KOPT-K1 (cell line): ENCODE results near the gene FGD5.

ENCODE experiments used
- H3K27ac ChIP-seq: fragments of 200-600 bp; sonication (generic); 2 replicates; pipeline ENCODE4 v1.5.1; 2016; ENCODE audit warnings: antibody characterized with exemption, mild to moderate bottlenecking, low read depth, low read length; ENCODE audit not compliant: poor library complexity, severe bottlenecking
- H3K36me3 ChIP-seq: fragments of 200-600 bp; sonication (generic); 2 replicates; pipeline ENCODE4 v1.5.1; 2017; ENCODE audit warnings: antibody characterized with exemption, mild to moderate bottlenecking, low read length, moderate library complexity; ENCODE audit not compliant: insufficient read depth
- H3K9me3 ChIP-seq: fragments of 200-600 bp; sonication (generic); 2 replicates; pipeline ENCODE4 v1.5.1; 2017; ENCODE audit warnings: antibody characterized with exemption, low read length, mild to moderate bottlenecking; ENCODE audit not compliant: insufficient read depth, poor library complexity, severe bottlenecking

FGD5 gene

GRCh38 chr3:14818804-14819500 lies at the start of gene FGD5:
FGD5 (plus strand) TSS chr3:14818962; CDS start chr3:14819072, 110 bp downstream.
- H3K27ac ChIP-seq = no peak within 1 kb of the TSS
- H3K36me3 ChIP-seq = no peaks in the 10 kb centered on the region
- H3K9me3 ChIP-seq = no peaks in the 10 kb centered on the region

DNA sequence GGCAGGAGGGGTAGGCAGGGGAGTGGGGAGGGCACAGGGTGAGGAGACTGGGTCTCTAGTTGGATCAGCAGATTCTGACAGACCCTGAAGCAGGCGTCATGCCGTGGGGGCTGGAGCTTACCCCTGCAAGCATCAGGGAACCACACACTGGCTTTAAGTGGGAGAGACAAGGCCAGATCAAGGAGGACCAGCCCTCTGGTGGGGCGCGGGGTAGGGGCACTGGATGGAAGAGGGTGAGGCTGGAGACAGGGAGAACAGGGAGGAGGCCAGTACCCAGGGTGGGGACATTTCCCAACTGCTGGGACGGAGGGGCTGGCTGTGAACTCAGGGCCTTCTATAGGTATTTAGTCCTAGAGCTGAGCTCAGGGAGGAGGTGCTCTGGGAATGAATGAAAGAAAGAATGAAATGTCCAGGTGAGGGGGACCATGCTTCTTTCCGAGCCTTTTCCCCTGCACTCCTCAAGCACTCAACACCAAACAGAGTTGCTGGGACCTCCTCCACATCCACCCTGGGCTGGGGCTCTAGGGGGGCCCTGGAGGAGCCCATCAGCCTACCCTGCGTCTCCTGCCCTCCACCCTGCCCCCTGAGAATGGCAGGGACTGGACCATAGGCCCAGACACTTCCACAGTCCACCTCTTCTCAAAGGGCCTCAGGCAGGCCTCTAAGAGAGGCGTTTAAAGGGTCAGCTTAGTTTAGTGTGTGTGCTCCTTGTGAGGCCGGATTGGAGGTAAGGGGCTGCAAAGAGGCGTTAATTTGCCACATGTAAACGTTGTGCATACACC lies 49.0 kb upstream of the FGD5 start:
- H3K36me3 ChIP-seq = no peaks in the 10 kb centered on the region
- H3K27ac ChIP-seq = peak overlapping the region; percentile 77
- H3K9me3 ChIP-seq = no peaks in the 10 kb centered on the region

GRCh38 chr3:14770591-14770990 lies 48.2 kb upstream of the FGD5 start:
- H3K36me3 ChIP-seq = no peaks in the 10 kb centered on the region
- H3K9me3 ChIP-seq = no peaks in the 10 kb centered on the region
- H3K27ac ChIP-seq = peak overlapping the region; percentile 77

- Histone ChIP-seq H3K27ac (no peak overlapping the region), H3K9me3 (no peaks in the 10 kb centered on the region), H3K36me3 (no peaks in the 10 kb centered on the region)
These were observed 46.9 kb upstream of the FGD5 start for GRCh38 chr3:14771593-14772497.

GRCh38 chr3:14772533-14773138 lies 46.1 kb upstream of the FGD5 start:
- H3K9me3 ChIP-seq = no peaks in the 10 kb centered on the region
- no peak overlapping the region for H3K27ac ChIP-seq
- no peaks in the 10 kb centered on the region for H3K36me3 ChIP-seq

DNA sequence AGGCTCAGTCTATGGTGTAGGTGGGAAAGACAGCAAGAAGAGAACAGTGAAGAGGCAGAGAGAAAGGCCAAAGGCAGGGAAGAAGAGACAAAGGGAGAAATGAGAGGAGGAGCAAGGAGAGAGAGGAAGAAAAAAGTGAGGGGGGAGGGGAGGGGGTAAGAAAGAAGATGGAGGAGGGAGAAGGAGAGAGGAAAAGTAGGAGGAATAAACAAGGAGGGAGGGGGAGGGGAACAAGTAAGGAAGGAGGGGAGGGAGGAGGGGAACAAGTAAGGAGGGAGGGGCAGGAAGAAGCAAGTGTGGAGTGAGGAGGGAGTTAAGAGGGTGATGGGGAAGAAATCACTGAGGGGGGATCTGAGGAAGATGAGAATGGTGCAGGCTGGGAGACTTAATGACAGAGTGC lies 45.5 kb upstream of the FGD5 start:
- no peaks in the 10 kb centered on the region for H3K36me3 ChIP-seq
- H3K9me3 ChIP-seq = peaks cover 1% of the 10 kb centered on the region
- no peak overlapping the region for H3K27ac ChIP-seq

DNA sequence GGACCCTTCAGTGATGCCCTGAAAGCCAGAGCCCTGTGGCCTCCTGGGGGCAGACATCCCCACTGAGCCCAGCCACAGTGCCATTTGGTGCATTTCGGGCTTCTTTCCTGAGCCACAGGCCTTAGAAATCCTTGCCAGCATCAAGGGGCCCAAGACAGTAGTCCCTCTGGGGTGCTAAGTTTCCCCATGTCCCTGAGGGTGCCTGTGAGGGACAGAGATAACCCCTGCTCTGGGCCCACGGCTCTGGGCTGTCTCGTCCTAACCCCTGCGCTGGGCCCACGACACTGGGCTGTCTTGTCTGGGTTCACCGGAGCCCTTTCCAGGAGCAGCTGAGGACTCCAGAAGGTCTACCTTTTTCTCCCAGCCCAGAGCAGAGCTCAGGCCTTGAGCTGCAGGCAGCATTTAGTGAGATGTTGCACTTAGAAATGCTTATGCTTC lies 45.1 kb upstream of the FGD5 start:
- H3K27ac ChIP-seq = no peak overlapping the region
- H3K36me3 ChIP-seq = no peaks in the 10 kb centered on the region
- peaks cover 6% of the 10 kb centered on the region for H3K9me3 ChIP-seq

DNA sequence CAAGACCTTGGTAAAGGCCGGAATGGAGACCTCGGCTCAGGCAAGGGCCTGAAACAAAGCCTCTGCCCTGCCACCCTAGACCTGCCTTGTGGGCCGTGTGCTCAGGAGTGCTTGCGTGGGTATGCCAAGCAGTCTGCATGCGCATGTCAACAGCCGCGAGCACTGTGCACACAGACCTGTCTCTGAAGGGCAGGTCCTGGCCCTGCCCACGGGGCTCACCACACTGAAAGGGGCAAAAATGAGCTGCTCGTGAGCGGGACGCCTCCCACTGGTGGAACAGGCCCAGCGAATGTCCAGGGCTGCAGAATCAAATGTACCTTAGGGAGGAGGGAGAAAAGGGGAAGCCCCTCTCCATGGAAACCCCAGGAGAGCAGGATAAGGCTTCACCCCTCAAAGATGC lies 44.3 kb upstream of the FGD5 start:
- Histone ChIP-seq H3K27ac (no peak overlapping the region), H3K36me3 (no peaks in the 10 kb centered on the region), H3K9me3 (peaks cover 13% of the 10 kb centered on the region)

DNA sequence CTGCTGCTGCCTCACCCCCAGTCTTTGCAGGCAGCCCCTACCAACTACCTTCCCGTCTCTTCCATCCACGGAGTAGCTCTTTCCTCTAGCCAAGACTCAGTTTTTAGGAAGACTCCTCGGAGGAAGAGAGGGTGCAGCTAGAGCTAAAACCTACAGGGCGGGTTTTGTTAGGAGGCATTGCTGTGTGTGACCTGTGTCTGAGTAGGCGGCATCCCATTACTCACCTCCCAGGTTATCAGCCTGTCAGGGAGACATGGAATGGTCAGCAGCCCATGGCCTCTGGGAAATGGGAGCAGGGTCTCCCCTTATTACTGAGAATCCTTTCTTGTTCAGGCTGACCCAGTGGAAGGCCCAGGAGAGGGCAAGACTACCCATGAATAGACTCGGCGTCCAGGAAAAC lies 43.8 kb upstream of the FGD5 start:
- H3K9me3 ChIP-seq = peaks cover 16% of the 10 kb centered on the region
- no peaks in the 10 kb centered on the region for H3K36me3 ChIP-seq
- no peak overlapping the region for H3K27ac ChIP-seq

- Histone ChIP-seq H3K27ac (no peak overlapping the region), H3K9me3 (peaks cover 16% of the 10 kb centered on the region), H3K36me3 (no peaks in the 10 kb centered on the region)
These were observed 43.2 kb upstream of the FGD5 start for GRCh38 chr3:14775563-14775962.

DNA sequence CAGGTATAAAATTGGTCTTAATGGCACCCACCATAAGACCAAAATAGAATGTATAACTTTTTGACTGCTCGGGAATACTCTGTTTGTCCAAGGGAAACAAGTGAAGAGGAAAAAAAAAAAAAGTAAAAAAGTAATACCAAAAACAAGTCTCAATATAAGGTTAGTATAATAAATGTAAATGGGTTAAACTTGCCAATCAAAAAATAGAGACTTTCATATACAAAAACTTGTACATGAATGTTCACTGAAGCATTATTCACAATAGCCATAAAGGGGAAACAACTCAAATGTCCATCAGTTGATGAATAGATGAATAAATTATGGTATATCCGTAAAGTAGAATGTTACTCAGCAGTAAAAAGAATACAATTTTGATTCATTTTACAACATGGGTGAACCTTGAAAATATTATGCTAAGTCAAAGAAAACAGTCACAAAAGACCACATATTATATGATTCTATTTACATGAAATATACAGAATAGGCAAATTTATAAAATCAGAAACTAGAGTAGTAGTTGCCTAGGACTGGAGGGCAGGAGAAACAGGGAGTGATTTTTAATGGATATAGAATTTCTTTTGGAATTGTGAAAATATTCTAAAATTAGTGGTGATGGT lies 39.6 kb upstream of the FGD5 start:
- Histone ChIP-seq H3K27ac (no peak overlapping the region), H3K36me3 (no peaks in the 10 kb centered on the region), H3K9me3 (peaks cover 16% of the 10 kb centered on the region)

DNA sequence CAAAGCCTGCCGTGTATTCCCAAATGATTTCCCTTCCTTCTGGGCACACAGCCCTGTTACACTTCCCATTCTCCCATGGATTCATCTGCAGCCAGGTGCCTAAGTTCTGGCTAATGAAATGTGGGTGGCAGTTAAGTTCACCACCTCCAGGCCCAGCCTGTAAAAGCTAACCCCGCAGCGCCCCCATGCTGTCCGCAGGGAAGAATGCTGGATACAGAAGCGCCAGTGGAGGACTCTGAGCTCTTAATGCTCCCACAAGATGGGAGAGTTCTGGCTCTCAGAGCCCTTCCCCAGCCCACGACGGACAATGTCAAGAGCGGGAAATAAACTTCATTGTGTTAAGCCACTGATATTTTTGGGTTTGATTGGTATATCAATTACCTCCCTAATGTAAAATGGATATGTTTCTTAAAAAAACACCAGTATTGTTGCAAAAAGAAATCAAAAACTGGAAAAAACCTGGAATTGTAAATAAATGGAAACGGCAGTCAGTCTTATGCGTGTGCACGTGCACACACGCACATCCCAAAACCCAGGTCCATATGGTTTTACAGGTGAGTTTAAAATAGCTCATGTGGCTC lies 37.7 kb upstream of the FGD5 start:
- H3K36me3 ChIP-seq = no peaks in the 10 kb centered on the region
- H3K27ac ChIP-seq = no peak overlapping the region
- peaks cover 16% of the 10 kb centered on the region for H3K9me3 ChIP-seq

GRCh38 chr3:14783480-14784086 lies 35.2 kb upstream of the FGD5 start:
- no peak overlapping the region for H3K27ac ChIP-seq
- no peaks in the 10 kb centered on the region for H3K36me3 ChIP-seq
- H3K9me3 ChIP-seq = peaks cover 12% of the 10 kb centered on the region
